GM18498 (cell line): ENCODE measurements around the gene CWC25.
A peak's percentile ranks its signal among the peaks of the same experiment; 100 is the strongest.

Experiments used
- ATAC-seq: cut with Tn5 transposase; IDR thresholded peaks from one replicate; pipeline ENCODE4 v1.9.1; 2021; ENCODE audit warnings: mild to moderate bottlenecking, moderate library complexity; ENCODE audit not compliant: unreplicated experiment

The CWC25 gene

DNA sequence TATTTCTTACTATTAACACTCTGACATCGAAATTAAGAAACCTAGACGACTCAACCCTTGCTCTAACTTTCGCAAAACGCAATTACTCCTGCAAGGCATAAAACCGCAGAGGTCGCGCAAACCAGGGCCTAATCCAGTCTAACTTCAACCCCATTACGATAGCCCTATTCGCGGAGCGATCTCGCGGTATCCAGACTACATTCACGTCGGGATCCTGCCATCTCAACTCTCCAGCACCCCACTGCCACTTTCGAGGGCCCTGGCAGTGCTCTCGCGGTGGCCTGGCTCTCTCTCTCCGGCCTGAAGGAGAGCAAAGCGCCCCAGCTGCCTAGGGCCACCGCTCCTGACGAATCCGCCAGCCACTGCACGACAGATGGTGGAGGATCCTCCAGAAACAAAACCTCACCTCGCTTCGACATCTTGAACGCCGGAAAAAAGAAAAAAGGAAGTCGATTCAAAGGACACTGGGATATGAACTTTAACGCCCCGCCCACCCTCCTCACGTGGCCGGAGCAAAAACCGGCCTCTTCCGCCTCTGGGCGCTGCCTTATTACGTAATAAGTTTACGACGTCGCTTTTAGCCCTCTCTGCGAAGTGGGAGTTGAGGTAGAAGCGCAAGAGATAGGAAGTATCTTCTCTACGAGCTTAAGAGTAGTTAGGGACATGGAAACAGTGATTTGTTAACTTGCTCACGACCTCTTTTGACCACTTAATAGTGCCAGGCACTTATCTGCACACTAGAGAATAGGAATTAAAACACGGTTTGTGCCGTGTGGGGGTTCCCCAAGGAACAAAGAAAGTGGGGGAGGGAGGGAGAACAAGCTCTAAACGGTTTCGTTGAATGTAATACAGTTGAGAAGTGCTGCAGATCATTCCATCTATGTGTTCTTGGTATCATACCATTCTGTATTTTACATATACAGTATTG lies 28.4 kb upstream of the CWC25 start, which contains the start of gene RPL23:
Gene RPL23, minus strand, starts transcription at position 430 of the 928 bp plus-strand sequence. Its CDS starts 11 bp downstream, at position 419.
- peak; percentile 89 for ATAC-seq

DNA sequence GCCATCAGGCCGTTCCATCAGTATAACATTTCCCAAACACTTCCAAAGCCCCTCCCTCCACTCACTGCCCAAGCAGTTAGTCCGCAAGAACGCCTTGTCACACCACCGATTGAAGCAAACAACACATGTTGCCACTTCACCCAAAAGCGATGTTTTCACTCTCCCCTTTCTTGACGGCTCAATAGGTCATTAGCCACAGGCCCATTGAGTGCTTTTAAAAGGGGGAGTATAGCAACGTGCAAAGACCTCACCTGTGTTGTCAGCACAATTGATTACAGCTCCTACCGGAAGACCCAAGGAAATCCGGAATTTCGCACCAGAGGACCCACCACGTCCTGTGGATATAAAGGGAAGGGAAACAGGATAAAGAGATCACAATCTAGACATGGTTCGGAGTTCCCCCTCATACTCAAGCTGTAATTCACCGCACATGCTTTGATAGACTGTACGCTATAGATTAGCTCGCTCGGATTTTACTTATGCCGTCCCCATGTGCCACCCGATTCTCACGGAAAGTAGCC lies 27.7 kb upstream of the CWC25 start:
- ATAC-seq: peak; percentile 11

DNA sequence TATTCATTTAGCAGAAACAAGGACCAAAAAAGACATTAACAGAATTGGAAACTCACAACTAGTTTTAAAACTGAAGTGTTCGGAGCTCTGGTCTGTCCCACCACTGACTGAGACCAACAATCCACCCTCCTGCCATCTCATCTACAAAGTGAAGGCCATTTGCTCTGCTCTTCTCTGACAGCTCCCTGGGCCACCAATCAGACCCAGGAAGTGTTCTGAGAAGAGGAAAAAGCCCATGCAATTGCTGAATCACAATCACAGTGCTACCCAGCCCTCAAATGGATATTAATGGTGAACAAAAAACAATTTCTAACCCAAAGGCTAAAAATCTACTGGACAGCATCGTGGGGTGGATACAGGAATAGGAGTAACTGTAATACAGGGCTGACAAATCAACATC lies 26.3 kb upstream of the CWC25 start:
- no peak for ATAC-seq

DNA sequence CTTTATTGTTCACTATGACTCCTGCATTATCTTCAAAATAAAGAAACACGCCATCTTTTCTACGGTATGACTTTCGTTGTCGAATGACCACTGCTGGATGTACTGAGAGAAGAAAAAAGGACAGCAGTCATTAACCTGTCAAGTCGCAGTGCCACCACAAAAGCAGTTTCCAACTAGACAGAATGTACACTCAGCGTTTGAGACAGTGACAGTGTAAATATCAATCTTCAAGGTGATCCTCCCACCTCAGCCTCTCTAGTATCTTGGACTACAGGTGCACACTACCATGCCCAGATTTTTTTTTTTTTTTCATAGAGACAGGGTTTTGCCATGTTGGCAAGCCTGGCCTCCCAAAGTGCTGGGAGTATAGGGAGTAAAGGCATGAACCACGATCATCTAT lies 25.3 kb upstream of the CWC25 start:
- no peak for ATAC-seq

DNA sequence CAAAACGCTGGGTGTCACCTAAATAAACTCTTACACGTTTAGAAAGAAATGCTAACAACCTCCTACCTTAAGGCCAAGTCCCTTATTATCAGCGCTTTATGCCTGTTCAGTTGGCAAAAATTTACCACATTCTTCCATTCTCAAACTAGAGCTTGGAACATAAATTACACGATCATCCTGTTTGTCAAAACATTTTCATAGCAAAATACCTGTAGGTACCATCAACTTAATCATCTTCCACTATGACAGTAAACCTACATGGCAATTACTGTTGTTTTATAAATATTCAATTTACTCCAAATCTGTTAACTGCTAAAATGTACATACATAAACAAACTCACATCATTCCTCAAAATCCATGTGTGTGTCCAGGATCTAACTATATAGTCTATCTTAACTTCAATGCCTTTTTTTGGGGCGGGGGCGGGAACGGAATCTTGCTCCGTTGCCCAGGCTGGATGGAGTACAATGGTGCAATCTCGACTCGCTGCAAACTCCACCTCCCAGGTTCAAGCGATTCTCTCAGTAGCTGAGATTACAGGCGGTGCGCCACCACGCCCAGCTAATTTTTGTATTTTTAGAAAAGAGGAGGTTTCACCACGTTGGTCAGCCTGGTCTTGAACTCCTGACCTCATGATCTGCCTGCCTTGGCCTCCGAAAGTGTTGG lies 24.0 kb upstream of the CWC25 start:
- ATAC-seq: no peak

DNA sequence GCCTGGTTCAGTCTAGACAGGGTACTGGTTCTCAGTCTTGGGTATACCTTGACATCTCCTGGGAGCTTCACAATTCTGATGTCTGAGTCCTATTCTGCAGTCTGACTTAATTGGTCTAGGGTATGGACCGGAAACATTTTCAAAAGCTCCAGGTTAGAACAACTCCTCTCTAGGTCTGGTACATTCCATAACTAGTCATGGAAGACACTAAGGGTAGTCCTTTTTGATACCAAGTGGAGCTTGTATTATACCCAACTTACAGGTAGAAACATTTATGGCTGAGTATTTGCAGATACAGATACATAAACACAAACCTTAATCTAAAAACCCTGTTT lies 23.4 kb upstream of the CWC25 start:
- ATAC-seq: no peak

DNA sequence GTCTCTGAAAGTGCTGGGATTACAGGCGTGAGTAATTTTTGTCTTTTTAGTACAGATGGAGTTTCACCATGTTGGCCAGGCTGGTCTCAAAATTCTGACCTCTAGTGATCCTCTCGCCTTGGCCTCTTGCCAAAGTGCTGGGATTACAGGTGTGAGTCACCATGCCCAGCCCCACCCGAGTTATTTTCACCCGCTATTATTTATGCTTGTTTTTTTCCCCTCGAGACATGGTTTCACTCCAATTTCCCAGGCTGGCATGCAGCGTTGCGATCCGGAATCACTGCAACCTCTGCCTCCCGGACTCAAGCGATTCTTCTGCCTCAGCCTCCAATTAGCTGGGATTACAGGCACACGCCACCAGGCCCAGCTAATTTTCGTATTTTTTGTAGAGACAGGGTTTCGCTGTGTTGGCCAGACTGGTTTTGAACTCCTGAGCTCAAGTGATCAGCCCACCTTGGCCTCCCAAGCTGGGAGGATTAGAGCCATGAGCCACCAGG lies 19.2 kb upstream of the CWC25 start:
- no peak for ATAC-seq

DNA sequence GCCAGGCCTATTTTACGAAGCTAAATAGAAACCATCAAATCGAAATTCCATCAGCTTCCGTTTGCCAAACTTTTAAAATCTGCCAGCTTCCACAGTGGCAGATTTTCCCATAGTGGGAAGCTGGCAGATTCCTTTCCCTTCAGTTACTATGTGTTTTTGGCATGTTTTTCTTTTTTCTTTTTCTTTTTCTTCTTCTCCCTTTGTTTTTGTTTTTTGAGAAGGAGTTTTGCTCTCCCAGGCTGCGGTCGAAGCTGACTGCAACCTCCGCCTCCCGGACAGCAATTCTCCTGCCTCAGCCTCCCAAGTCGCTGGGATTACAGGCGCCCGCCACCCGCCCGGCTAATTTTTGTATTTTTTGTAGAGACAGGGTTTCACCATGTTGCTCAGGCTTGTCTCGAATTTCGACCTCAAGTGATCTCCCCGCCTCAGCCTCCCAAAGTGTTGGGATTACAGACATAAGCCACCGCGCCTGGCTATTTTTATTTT lies 684 bp upstream of the CWC25 start:
- ATAC-seq: no peak

DNA sequence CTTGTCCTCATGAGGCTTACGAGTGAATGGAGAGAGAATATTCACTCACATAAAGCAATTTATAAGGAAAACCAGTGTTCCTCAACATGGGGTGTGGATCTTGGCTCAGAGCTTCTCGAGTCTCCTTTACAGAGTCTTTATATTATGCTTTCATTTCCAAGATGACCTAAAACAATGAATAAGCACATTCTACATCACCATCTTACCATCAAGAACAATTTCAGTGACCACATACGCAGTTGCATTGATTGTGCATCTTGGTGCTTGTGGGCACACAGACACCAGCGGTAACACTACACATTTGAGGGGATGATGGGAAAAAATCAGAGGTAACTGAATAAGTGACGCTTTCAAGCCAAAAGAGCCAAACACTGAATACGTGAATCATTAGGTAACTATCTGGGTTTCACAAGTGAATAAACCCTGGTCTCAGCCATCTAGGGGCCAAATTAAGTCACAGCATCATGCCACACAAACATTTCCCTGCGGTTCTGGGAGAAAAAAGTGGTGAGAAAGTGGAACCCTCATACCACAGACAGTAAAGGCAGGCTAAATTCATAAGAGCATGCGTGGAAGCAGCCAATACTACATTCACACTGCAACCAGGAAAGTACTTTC lies 9.4 kb downstream of the CWC25 start:
- ATAC-seq: no peak

DNA sequence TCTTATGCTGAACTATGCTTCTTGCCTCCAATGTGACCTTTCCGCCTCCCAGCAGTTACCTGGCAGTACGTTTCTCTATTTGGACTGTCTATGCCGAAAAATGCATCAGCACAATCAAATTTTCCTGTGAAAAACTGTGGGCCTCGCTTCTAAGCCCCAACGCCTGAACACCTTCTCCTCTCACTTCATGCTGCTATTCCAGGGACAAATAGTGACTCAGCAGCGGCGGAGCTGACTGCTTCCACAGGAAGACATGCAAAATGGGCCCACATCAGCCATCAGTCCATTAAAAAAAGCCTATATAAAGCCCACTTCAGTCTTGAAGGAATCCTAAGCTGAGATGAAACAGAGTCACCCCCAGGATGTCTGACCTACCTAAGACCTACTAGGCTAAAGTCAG lies 15.3 kb downstream of the CWC25 start:
- ATAC-seq: no peak

DNA sequence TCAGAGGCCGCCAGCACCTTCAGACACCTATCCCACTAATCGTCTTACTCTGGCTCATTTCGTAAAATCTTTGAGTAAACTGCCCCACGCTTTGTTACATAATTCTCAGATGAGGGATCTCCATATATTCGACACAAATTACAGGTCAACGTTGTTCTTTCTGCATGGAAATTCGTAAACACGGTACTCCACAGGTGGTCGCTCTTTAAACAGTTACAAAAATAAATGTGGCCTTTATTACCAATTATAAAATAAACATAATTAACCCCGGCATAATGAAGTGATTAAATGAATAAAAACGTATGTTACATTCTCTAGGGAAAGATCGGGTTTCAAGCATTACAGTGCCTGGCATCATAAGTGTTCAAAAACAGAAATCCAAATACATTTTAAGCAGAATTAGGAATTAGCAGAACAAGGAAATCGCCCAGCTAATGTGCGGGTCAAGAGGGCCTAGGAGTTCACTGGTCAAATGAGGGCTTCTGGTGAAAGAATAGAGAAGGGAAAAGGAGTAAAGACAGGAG lies 24.8 kb downstream of the CWC25 start:
- ATAC-seq: no peak

DNA sequence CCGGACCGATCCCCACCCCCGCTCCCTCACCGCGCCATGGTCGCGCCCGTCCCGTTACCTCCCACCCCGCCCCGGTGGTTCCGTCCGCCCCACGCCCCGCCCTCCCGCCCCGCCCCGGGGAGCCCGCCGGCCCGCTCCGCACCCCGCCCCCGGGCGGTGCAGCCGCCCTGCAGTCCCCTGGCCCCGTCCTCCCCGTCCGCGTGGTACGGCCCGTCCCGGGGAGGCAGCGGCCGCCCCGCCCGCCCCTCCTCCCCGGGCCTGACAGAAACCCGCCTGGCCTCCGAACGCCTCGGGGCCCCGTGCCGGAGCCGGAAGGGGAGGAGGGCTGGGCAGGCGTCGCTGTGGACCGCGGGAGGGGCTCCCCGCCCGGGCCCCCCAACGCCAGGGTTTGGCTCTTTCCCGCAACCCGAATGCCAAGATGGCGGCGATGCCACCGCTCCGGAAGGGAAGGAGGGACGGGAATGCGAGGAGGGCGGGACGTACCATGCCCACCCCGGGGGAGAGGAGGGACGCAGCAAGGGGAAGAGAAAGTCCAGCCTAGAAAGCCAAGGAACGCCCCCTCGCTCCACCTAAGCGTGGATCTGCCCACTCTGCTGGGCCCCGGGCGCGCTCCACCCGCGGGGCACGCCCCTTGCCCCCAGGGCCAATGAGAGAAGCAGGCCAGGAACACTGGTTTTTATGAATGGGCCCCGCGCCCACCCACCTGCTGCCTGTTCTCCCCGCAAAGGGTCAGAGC lies 25.5 kb downstream of the CWC25 start, which contains the start of gene PIP4K2B:
Gene PIP4K2B, minus strand, starts transcription at position 56 of the 736 bp plus-strand sequence. CDS start 132 bp downstream, outside the sequence.
- ATAC-seq: peak; percentile 85

DNA sequence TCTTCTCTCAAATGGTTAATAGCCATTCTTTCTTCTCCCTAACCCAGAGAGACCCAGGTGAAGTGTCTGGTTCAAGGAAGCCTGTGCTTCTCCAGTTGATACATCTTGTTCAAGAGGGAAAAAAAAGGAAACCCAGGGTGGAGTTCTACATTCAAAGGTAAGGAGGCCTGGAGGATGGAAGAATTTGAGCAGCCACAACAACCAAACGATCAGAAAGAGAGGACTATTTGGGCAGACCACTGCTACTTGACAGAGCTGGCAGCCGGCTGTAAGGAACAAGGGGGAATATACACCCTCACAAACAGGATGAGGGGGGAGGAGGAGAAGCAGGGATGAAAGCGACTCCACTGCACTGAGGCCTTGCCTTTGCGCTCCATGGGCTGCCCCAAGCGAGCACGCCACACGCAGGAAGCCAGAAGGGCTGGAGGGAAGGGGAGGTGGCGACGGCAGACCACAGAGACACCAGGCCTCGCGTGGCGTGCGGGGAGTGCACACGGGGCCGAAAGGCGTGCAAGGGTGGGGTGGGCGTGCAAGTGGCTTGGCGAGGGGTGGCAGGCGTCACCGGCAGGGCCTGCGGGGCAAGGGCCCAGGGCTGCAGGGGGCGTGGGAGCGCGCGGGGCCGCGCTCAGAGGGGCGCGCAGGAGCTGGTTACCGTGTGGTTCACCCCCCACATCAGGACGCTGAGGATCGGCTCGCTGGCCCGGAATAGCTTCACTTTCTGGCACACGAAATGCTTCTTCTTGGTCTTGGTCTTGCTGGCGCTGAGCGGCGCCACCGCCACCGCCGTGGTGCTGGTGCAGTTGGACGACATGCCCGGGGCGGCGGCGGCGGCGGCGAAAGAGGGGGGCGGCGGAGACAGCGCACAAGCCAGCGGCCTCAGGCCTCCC lies 26.3 kb downstream of the CWC25 start:
- peak; percentile 24 for ATAC-seq

DNA sequence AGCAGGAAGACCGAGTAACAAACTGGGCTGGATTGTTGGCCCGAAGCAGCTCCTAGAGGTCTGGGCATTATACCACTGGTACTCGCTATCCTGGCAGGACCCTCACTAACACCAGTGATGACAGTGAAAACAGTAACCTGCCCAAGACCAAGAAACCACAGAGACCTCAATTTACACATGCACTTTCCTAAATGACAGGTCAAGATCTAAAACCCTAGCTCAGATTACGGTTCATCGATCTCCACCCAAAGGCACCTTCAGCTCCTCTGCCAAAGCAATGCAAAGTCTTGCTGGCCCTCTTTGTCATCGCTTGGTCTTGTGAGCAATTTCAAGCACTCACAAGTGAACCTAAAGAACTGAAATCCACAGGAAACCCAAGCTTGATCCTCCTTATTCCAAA lies 27.3 kb downstream of the CWC25 start:
- ATAC-seq: no peak

DNA sequence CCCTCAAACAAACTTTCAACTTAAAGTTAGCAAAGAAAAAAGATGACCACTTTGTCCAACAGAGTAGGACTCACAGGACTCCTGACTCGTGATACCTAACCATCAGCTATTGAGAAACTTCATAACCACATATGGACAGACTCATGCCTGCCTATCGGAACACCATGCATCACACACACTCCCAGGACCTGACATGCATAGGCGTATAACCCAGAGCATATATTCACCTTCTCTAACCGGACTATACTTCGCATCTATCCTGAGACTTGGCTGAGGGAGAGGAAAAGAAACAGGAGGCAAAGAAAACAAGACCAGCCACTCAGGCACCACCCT lies 28.0 kb downstream of the CWC25 start:
- ATAC-seq: no peak

DNA sequence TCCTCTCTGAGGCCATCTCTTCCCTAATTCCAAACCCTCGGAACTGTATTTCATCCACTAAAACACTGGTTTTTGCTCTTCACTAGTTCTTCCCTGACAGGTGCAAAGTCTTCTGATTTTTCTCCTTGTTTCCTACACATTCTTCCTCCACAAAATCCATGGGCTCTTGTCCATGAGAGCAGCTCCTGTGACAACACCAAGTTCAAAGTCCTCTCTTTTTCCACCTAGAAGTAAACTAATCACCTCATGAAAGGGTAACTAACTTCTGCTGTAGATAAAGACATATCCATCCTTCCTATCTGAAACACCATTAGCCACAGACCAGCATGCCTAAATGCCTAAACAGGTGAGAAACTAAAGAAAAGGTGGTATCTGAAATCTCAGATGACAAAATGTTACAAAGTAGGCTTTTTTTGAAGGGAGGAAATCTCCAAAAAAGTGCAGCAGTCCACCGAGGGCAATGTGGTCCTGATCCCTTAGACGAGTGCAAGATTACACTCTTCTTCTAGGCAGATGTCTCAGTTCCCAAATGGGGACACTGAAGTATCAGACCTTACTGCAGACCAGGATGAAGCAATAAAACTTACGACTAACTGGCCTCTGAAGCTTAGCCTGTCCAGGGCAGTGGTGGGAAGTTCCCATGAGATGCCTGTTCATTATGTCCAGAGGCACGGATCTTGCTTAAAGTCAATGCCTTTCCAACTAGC lies 28.5 kb downstream of the CWC25 start:
- no peak for ATAC-seq

DNA sequence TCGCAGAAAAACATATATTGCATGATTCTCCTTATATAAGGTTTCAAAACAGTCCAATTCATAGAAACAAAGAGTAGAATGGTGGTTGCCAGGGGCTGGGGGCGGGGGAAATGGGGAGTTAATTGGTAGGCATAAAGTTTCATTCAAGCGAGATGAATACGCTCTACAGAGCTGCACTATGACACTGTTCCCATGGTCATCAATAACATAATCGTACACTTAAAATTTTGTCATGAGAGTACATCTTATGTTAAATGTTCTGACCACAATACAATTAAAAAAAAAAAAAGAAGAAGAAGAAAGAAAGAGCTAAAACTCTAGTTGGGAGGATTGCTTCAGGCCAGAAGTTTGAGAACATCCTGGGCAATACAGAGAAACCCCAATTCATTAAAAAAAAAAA lies 30.9 kb downstream of the CWC25 start:
- ATAC-seq: no peak

DNA sequence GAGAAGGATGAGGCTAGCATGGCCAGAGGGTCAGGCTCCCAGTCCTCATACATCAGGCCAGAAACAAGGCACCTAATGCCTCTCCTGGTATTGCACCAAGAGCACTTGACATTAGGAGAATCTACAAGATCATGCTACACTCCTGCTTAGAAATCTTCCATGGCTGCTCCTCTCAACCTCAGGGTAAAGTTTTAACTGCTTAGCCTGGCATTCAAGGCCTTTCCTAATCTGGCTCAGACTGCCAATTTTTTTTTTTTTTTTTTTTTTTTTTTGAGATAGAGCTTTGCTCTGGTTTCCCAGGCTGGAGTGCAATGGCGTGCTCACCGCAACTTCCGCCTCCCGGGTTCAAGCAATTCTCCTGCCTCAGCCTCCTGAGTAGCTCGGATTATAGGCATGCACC lies 34.0 kb downstream of the CWC25 start:
- no peak for ATAC-seq
